ENCODE results near the gene BANK1.

BANK1 gene

GRCh38 chr4:101989551-101989950 is 199.0 kb downstream of the BANK1 start:
- DNase-seq, result no peak
- intact Hi-C loops (cut with DNase I), result no loop called here

GRCh38 chr4:101992446-101992845 is 201.9 kb downstream of the BANK1 start:
- intact Hi-C loops (cut with DNase I), result no loop called here
- DNase-seq, result no peak

- intact Hi-C loops (cut with DNase I), result no loop called here
- no peak for DNase-seq
Measured at GRCh38 chr4:101993002-101993841, 202.7 kb downstream of the BANK1 start.

GRCh38 chr4:101993842-101994775 is 203.6 kb downstream of the BANK1 start:
- intact Hi-C loops (cut with DNase I), result no loop called here
- no peak for DNase-seq

- DNase-seq, result no peak
- intact Hi-C loops (cut with DNase I), result no loop called here
Measured at GRCh38 chr4:102007959-102008425, 217.5 kb downstream of the BANK1 start.

GRCh38 chr4:102008711-102009110 is 218.2 kb downstream of the BANK1 start:
- intact Hi-C loops (cut with DNase I), result no loop called here
- no peak for DNase-seq

- intact Hi-C loops (cut with DNase I), result no loop called here
- no peak for DNase-seq
Measured at GRCh38 chr4:102022343-102022742, 231.8 kb downstream of the BANK1 start.

- DNase-seq, result peak in 12 of 42 donors; percentile 4 to 54 (median 16)
- intact Hi-C loops (cut with DNase I), result no loop called here
Measured at GRCh38 chr4:102027961-102028360, 237.4 kb downstream of the BANK1 start.

- no peak for DNase-seq
- intact Hi-C loops (cut with DNase I), result loop anchor here (10.0 kb wide), 1 partner anchor 1387 kb away; no protein-coding TSS in a partner anchor
Measured at GRCh38 chr4:102031406-102031805, 240.9 kb downstream of the BANK1 start.

- intact Hi-C loops (cut with DNase I), result loop anchor here (10.0 kb wide), 1 partner anchor 1391 kb away; no protein-coding TSS in a partner anchor
Measured at GRCh38 chr4:102036016-102036415, 245.5 kb downstream of the BANK1 start.

GRCh38 chr4:102036619-102037376 is 246.3 kb downstream of the BANK1 start:
- no peak for DNase-seq
- intact Hi-C loops (cut with DNase I), result loop anchor here (10.0 kb wide), 1 partner anchor 1392 kb away; no protein-coding TSS in a partner anchor

More at GRCh38 chr4:102036016-102036415, 245.5 kb downstream of the BANK1 start:
- no peak for DNase-seq

- DNase-seq, result no peak
- intact Hi-C loops (cut with DNase I), result loop anchor here (10.0 kb wide), 1 partner anchor 1393 kb away; no protein-coding TSS in a partner anchor
Measured at GRCh38 chr4:102037566-102037965, 247.0 kb downstream of the BANK1 start.

- intact Hi-C loops (cut with DNase I), result no loop called here
- no peak for DNase-seq
Measured at GRCh38 chr4:102042871-102043802, 252.6 kb downstream of the BANK1 start.

GRCh38 chr4:102047616-102048015 is 257.1 kb downstream of the BANK1 start:
- DNase-seq, result no peak
- intact Hi-C loops (cut with DNase I), result no loop called here

GRCh38 chr4:102055805-102056204 is 265.3 kb downstream of the BANK1 start:
- no peak for DNase-seq
- intact Hi-C loops (cut with DNase I), result no loop called here

GRCh38 chr4:102057122-102057521 is 266.6 kb downstream of the BANK1 start:
- intact Hi-C loops (cut with DNase I), result no loop called here
- no peak for DNase-seq

GRCh38 chr4:102061133-102061532 is 270.6 kb downstream of the BANK1 start:
- intact Hi-C loops (cut with DNase I), result no loop called here
- no peak for DNase-seq

Data from head of caudate nucleus (tissue), 42 donors.